Muscle layer of duodenum (tissue), 2 donors: Measurements from ENCODE around the gene NCOA7.
"Not testable (repeated sequence)": the region's sequence is repeated elsewhere in the genome, so short reads cannot be mapped to it uniquely, and the experiment has no call there.

Experiments
- H3K27ac ChIP-seq: one replicate; pipeline ENCODE4 v1.7.0; 2013; ENCODE audit warnings: mild to moderate bottlenecking, low read length
- H3K27me3 ChIP-seq: one replicate; pipeline ENCODE4 v1.7.0; 2013; ENCODE audit warnings: low read depth, mild to moderate bottlenecking, control low read depth, low read length
- H3K36me3 ChIP-seq, 2 donors: one replicate each; pipeline ENCODE4 v1.7.0; 2013; ENCODE audit warnings: low read length in 2 of 2, control low read depth in 1 of 2, mild to moderate bottlenecking in 1 of 2; ENCODE audit not compliant: insufficient read depth in 2 of 2, control insufficient read depth in 1 of 2
- H3K4me1 ChIP-seq, 2 donors: one replicate each; pipeline ENCODE4 v1.7.0; 2013; ENCODE audit warnings: low read length in 2 of 2, mild to moderate bottlenecking in 2 of 2, control low read depth in 1 of 2, moderate library complexity in 1 of 2; ENCODE audit not compliant: insufficient read depth in 2 of 2, control insufficient read depth in 1 of 2
- H3K4me3 ChIP-seq, 2 donors: one replicate each; pipeline ENCODE4 v1.7.0; 2013; ENCODE audit warnings: low read length in 2 of 2, low read depth in 1 of 2, mild to moderate bottlenecking in 1 of 2
- H3K9me3 ChIP-seq, 2 donors: one replicate each; pipeline ENCODE4 v1.7.0; 2013; ENCODE audit warnings: low read length in 2 of 2, control low read depth in 1 of 2, mild to moderate bottlenecking in 1 of 2; ENCODE audit not compliant: control insufficient read depth in 1 of 2
- donor health status: healthy.

NCOA7 gene

DNA sequence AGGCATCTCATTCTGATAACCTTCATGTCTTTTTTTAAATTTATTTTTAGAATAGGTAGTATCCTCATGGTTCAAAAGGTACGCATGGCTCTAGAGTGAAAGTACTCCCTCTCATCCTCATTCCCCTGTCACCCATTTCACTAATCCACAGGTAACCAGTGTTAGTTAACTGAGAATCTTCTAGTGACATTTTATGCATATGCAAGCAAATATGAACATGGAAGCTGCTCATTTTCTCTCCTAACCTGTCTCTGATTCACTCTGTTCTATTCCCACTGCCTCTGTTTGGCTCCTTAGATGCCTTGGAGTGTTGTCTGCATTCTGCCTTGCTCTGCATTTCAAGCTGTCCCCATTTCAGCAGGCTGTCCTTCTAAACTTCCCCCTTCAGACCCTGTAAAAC is 4.5 kb downstream of the NCOA7 start:
- H3K4me1 ChIP-seq = peaks cover 18 to 21% of the 10 kb centered on the region in 2 donors
- H3K27ac ChIP-seq = no peak overlapping the region

DNA sequence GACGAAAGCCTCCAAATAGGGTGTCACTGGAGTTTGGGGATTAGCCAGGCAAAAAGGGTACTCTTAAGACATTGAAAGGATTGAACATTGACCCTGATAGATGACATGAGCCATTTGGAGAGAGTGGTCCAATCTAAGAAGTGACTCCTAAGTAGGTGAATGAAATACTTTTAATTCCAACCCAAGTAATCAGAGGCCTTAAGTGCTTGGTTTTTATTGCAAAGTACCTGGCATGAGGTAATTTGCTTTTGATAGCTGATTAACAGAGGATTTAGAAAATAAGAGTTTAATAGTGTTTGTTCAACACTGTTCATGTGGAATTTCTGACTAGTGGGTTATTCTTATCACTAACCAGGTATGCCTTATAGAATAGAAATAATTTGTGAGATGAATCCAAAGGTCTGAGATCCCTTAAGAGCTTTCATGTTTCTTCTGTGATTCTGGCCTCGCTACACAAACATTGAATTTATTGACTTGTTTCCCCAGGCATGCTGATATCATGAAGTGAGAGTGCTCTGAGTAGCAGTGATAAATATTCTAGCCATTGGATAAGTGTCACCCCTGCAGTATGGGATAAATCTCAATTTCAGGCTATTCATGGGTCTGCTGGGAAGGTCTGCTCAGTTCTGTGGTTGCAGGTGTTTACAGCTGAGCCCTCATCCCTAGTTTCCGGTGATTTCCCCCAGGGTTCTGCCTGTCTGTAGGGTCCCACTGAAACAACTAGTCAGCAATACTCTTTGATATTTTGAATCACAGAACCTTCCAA is 6.5 kb downstream of the NCOA7 start:
- peak overlapping the region; percentile 28 for H3K27ac ChIP-seq
- no peaks in the 10 kb centered on the region for H3K27me3 ChIP-seq
- H3K9me3 ChIP-seq = no peaks in the 10 kb centered on the region
- peaks cover 0 to 4% of the 10 kb centered on the region in 2 donors for H3K36me3 ChIP-seq
- H3K4me1 ChIP-seq = peaks cover 18 to 21% of the 10 kb centered on the region in 2 donors
- H3K4me3 ChIP-seq = no peak overlapping the region

More for the DNA sequence above, 4.5 kb downstream of the NCOA7 start:
- H3K27me3 ChIP-seq = no peaks in the 10 kb centered on the region
- peaks cover 0 to 4% of the 10 kb centered on the region in 2 donors for H3K36me3 ChIP-seq
- no peaks in the 10 kb centered on the region for H3K9me3 ChIP-seq
- H3K4me3 ChIP-seq = no peak overlapping the region

DNA sequence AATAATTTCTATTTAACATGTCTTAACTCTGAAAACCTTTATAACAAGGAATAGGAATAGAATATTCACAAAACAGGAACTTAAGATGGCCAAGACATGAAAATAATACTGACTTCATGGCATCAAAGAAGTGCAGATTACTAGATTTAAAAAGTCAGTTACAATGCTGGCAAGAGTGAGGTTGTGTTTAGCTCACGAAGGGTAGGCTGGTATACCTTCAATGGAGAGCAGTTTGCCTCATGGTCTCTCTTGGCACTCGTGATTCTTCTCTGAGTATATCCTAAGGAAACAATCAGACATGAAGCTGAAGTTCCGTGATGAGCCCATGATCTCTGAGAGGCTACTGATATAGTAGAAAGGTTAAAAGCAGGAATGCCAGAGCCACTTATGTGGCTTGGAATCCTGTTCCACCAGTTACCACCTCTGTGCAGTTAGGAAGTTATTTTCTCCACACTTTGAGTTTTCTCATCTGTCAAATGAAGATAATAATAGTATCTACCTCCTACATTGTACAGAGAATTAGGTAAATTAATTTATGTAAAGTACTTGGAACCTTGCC is 7.2 kb downstream of the NCOA7 start:
- no peaks in the 10 kb centered on the region for H3K9me3 ChIP-seq
- peak overlapping the region; percentile 28 for H3K27ac ChIP-seq
- H3K36me3 ChIP-seq = peaks cover 0 to 4% of the 10 kb centered on the region in 2 donors
- no peak overlapping the region for H3K4me3 ChIP-seq
- H3K4me1 ChIP-seq = peaks cover 18 to 21% of the 10 kb centered on the region in 2 donors
- H3K27me3 ChIP-seq = no peaks in the 10 kb centered on the region

DNA sequence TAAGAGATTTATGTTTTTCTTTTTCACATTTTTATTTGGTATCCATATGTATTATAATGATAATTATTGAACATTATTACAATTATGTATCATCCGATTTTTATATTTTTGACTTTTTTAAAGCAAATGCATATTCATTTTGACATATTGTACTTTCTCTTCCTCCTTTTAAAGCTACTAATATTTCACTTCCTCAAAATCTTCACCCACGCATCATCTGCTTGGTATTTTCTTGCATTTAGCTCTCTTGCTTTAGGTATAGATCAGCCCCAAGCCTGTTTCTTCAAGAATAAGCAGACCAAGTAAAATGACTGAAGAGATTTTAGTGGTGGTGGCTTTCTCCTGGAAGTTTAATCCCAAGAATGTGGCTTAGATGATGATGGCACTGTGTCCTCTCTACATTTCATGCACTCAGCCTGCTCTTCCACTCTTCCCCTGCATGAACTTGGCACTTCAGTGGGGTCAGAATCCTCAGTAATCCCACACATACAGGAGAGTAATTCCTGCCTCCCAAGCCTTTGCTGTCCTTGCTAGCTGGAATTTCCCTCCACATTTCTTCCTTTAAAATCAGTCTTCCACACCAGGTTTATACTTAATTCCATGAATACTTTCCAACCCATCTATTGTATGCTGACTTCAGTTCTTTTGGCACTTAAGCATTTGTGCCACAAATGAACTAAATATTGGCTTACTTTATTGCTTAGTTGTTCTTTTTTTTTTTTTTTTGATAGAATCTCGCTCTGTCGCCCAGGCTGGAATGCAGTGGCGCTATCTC is 8.2 kb downstream of the NCOA7 start:
- H3K27me3 ChIP-seq = no peaks in the 10 kb centered on the region
- H3K9me3 ChIP-seq = no peaks in the 10 kb centered on the region
- H3K27ac ChIP-seq = no peak overlapping the region
- peaks cover 0 to 4% of the 10 kb centered on the region in 2 donors for H3K36me3 ChIP-seq
- peaks cover 11 to 15% of the 10 kb centered on the region in 2 donors for H3K4me1 ChIP-seq
- H3K4me3 ChIP-seq = no peak overlapping the region

DNA sequence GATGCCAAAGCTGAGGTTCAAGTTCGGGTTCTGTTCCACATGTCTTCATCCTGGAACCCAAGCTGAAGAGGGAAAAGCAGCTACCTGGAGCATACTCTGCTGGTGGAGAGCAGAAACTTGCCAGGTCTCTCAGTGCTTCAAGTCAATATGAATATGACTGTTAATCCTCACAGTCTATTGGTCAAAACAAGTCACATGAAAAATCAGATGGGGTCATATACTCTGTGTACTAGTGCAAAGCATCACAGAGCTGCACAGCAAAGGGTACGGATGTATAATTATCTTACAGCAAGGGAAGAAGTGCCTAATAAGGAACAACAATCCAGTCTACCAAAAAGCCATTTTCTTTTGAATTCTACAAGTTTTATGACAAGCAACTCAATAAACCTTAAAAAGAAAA is 11.6 kb downstream of the NCOA7 start:
- no peak overlapping the region for H3K27ac ChIP-seq

DNA sequence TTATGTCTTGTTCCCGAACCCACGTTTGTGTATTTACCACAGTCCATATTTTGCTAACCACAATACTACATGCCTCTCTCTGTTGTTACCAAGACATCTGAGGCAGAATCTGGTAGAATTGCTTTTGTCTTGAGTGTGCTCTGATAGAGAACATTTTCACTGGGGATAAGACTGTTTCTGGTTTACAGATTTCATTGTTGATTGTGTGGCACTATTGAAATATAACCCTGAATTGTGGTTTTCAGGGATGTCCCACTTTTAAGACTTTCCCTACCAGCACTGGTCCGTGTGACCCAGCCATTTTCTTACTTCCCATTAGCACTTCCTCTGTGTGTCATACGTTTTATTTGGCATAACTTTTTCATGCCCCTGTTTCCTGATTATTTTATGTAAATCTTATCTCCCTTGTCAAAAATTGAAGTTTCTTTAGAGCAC is 12.2 kb downstream of the NCOA7 start:
- H3K27ac ChIP-seq = no peak overlapping the region

More for the DNA sequence above, 11.6 kb downstream of the NCOA7 start:
- H3K4me3 ChIP-seq = no peak overlapping the region
- H3K4me1 ChIP-seq = peaks cover 3 to 4% of the 10 kb centered on the region in 2 donors
- H3K9me3 ChIP-seq = no peaks in the 10 kb centered on the region
- peaks cover 0 to 4% of the 10 kb centered on the region in 2 donors for H3K36me3 ChIP-seq
- H3K27me3 ChIP-seq = no peaks in the 10 kb centered on the region

GRCh38 chr6:125804264-125804663 is 13.5 kb downstream of the NCOA7 start:
- H3K27ac ChIP-seq = no peak overlapping the region
- H3K36me3 ChIP-seq = no peaks in the 10 kb centered on the region
- no peaks in the 10 kb centered on the region for H3K27me3 ChIP-seq
- H3K4me1 ChIP-seq = peaks cover 0 to 8% of the 10 kb centered on the region in 2 donors
- H3K9me3 ChIP-seq = no peaks in the 10 kb centered on the region
- no peak overlapping the region for H3K4me3 ChIP-seq

More for the DNA sequence above, 12.2 kb downstream of the NCOA7 start:
- H3K36me3 ChIP-seq = peaks cover 0 to 2% of the 10 kb centered on the region in 2 donors
- H3K4me3 ChIP-seq = no peak overlapping the region
- no peaks in the 10 kb centered on the region for H3K27me3 ChIP-seq
- H3K9me3 ChIP-seq = no peaks in the 10 kb centered on the region
- H3K4me1 ChIP-seq = peaks cover 0 to 4% of the 10 kb centered on the region in 2 donors

- not testable (repeated sequence) for H3K9me3 ChIP-seq, H3K27me3 ChIP-seq, H3K36me3 ChIP-seq, H3K4me1 ChIP-seq, H3K27ac ChIP-seq, H3K4me3 ChIP-seq
Observed at GRCh38 chr6:125804866-125805425, 14.2 kb downstream of the NCOA7 start.

GRCh38 chr6:125806813-125807212 is 16.1 kb downstream of the NCOA7 start:
- Histone ChIP-seq H3K27ac (no peak overlapping the region), H3K9me3 (no peaks in the 10 kb centered on the region), H3K4me3 (no peak overlapping the region), H3K27me3 (no peaks in the 10 kb centered on the region), H3K36me3 (no peaks in the 10 kb centered on the region), H3K4me1 (peaks cover 0 to 13% of the 10 kb centered on the region in 2 donors)

- H3K27me3 ChIP-seq = no peaks in the 10 kb centered on the region
- peaks cover under 1 to 16% of the 10 kb centered on the region in 2 donors for H3K4me1 ChIP-seq
- H3K36me3 ChIP-seq = no peaks in the 10 kb centered on the region
- H3K27ac ChIP-seq = no peak overlapping the region
- H3K9me3 ChIP-seq = no peaks in the 10 kb centered on the region
- no peak overlapping the region for H3K4me3 ChIP-seq
Observed at GRCh38 chr6:125807293-125807692, 16.5 kb downstream of the NCOA7 start.

GRCh38 chr6:125808060-125808459 is 17.3 kb downstream of the NCOA7 start:
- Histone ChIP-seq H3K27me3 (no peaks in the 10 kb centered on the region), H3K9me3 (no peaks in the 10 kb centered on the region), H3K4me3 (no peak overlapping the region), H3K4me1 (peaks cover 8 to 23% of the 10 kb centered on the region in 2 donors), H3K36me3 (no peaks in the 10 kb centered on the region), H3K27ac (no peak overlapping the region)
